Testis (tissue), 3 donors: ENCODE results near the gene CALD1. TPM values are rescaled to one million over a fixed set of nuclear protein-coding genes. Genes with fewer than 3 reads are reported as not detected.
A peak's percentile ranks its signal among the peaks of the same experiment; 100 is the strongest.

Experiments used
- DNase-seq: peaks from one replicate; pipeline ENCODE4 v3.0.0-alpha.2; 2019
- H3K27ac ChIP-seq, 2 donors: fragments of 200-600 bp; sonication (generic); one replicate each; pipeline ENCODE4 v1.5.1; 2019
- H3K27me3 ChIP-seq: fragments of 200-600 bp; sonication (generic); one replicate; pipeline ENCODE4 v1.5.1; 2019
- H3K36me3 ChIP-seq: fragments of 200-600 bp; sonication (generic); one replicate; pipeline ENCODE4 v1.5.1; 2017; ENCODE audit warnings: low read depth; ENCODE audit errors: missing control alignments
- H3K4me1 ChIP-seq: fragments of 200-600 bp; sonication (generic); one replicate; pipeline ENCODE4 v1.5.1; 2019
- H3K4me3 ChIP-seq, 2 donors: fragments of 200-600 bp; sonication (generic); one replicate each; pipeline ENCODE4 v1.5.1; 2017 to 2019
- H3K9me3 ChIP-seq: fragments of 200-600 bp; sonication (generic); one replicate; pipeline ENCODE4 v1.5.1; 2017
- CTCF ChIP-seq, 3 experiments: fragments of 450-650 bp in 2 of 3; fragments of 200-600 bp in 1 of 3; sonication (generic) in 1 of 3; IDR thresholded peaks; one replicate each; pipeline ENCODE4 v1.5.1; 2016 to 2019; ENCODE audit warnings: antibody characterized with exemption in 3 of 3, mild to moderate bottlenecking in 2 of 3, moderate library complexity in 1 of 3
- POLR2A ChIP-seq: fragments of 450-650 bp; IDR thresholded peaks from one replicate; pipeline ENCODE4 v1.6.1; 2017; ENCODE audit warnings: antibody characterized with exemption, mild to moderate bottlenecking, moderate library complexity
- WGBS, 2 donors: methylation state at CpG; one replicate each; pipeline ENCODE4 v1.1.5; 2018; 5-methylcytosine and 5-hydroxymethylcytosine counted together
- intact Hi-C: fragments of 100-400 bp; cut with DNase I; formaldehyde crosslinking; loops from one replicate; pipeline ENCODE4 v1.15.1; 2023; ENCODE audit warnings: low total_unique reads
- polyA plus RNA-seq: library from polyadenylated mRNA; stranded (reverse); fragments of 350-450 nt; fragmentation: Illumina TruSeq; extraction: RNeasy Lipid Tissue Mini Kit (QIAGEN cat#74804); gene quantifications from one replicate; pipeline ENCODE4 v1.2.3, GENCODE V29; 2014; ENCODE audit warnings: low read depth, low replicate concordance; ENCODE audit not compliant: insufficient read depth
- total RNA-seq, 2 donors: library from RNA; depleted of rRNA; stranded (reverse); fragments of >200 nt; gene quantifications; one replicate each; pipeline ENCODE4 v1.2.3, GENCODE V29; 2016

The CALD1 gene
- total and polyA plus RNA-seq, 3 donors from 2014 or later = 103 to 153 (median 135) TPM

GRCh38 chr7:134787720-134788119 lies 8.3 kb downstream of the CALD1 start:
- peak overlapping the region; percentile 18 to 57 for H3K27ac ChIP-seq
- DNase-seq = no peak
- intact Hi-C loops = no loop called here
- no peak overlapping the region for H3K4me3 ChIP-seq
- peaks cover 17% of the 10 kb centered on the region for H3K4me1 ChIP-seq
- H3K36me3 ChIP-seq = no peaks in the 10 kb centered on the region
- WGBS, 2 donors = 48 to 60% methylated on average over 3 of the region's 3 CpGs
- TF ChIP-seq POLR2A (no peak), CTCF (IDR thresholded peaks at IDR 0.05) (no peak)
- H3K27me3 ChIP-seq = no peaks in the 10 kb centered on the region
- H3K9me3 ChIP-seq = no peaks in the 10 kb centered on the region

GRCh38 chr7:134788191-134788590 lies 8.8 kb downstream of the CALD1 start:
- H3K4me1 ChIP-seq = peaks cover 17% of the 10 kb centered on the region
- TF ChIP-seq CTCF (IDR thresholded peaks at IDR 0.05) = no peak
- TF ChIP-seq POLR2A = no peak
- no peak for DNase-seq
- H3K9me3 ChIP-seq = no peaks in the 10 kb centered on the region
- 93 to 94% methylated on average over 2 of the region's 2 CpGs for WGBS, 2 donors
- no peaks in the 10 kb centered on the region for H3K36me3 ChIP-seq
- peak overlapping the region in 1 of 2 donors; percentile 57 for H3K27ac ChIP-seq
- H3K4me3 ChIP-seq = no peak overlapping the region
- intact Hi-C loops = no loop called here
- H3K27me3 ChIP-seq = no peaks in the 10 kb centered on the region

- H3K4me3 ChIP-seq = no peak overlapping the region
- H3K9me3 ChIP-seq = no peaks in the 10 kb centered on the region
- peak; percentile 18 for DNase-seq
- H3K4me1 ChIP-seq = peaks cover 11% of the 10 kb centered on the region
- H3K27ac ChIP-seq = peak overlapping the region; percentile 22 to 81
- H3K27me3 ChIP-seq = no peaks in the 10 kb centered on the region
- H3K36me3 ChIP-seq = no peaks in the 10 kb centered on the region
- intact Hi-C loops = no loop called here
- TF ChIP-seq CTCF (IDR thresholded peaks at IDR 0.05) (no peak), POLR2A (no peak)
- 45 to 53% methylated on average over 2 of the region's 2 CpGs for whole genome bisulfite sequencing, 2 donors
These were observed 10.7 kb downstream of the CALD1 start for GRCh38 chr7:134789967-134790685.

GRCh38 chr7:134792968-134793367 lies 13.5 kb downstream of the CALD1 start:
- Histone ChIP-seq H3K27ac (no peak overlapping the region), H3K4me3 (no peak overlapping the region), H3K9me3 (no peaks in the 10 kb centered on the region), H3K27me3 (no peaks in the 10 kb centered on the region), H3K4me1 (peaks cover 14% of the 10 kb centered on the region), H3K36me3 (no peaks in the 10 kb centered on the region)
- intact Hi-C loops = no loop called here
- 81 to 92% methylated on average over 7 to 9 of the region's 9 CpGs for WGBS, 2 donors
- TF ChIP-seq POLR2A (no peak), CTCF (IDR thresholded peaks at IDR 0.05) (no peak)
- DNase-seq = no peak

GRCh38 chr7:134795231-134795630 lies 15.8 kb downstream of the CALD1 start:
- Histone ChIP-seq H3K4me3 (no peak overlapping the region), H3K36me3 (no peaks in the 10 kb centered on the region), H3K4me1 (peaks cover 11% of the 10 kb centered on the region), H3K27ac (no peak overlapping the region), H3K9me3 (no peaks in the 10 kb centered on the region), H3K27me3 (no peaks in the 10 kb centered on the region)
- 82 to 86% methylated on average over 5 of the region's 5 CpGs for WGBS, 2 donors
- no peak for DNase-seq
- intact Hi-C loops = no loop called here
- TF ChIP-seq POLR2A (no peak), CTCF (IDR thresholded peaks at IDR 0.05) (no peak)
